ENCODE measurements around the gene INVS.
"Not testable (repeated sequence)": the region's sequence is repeated elsewhere in the genome, so short reads cannot be mapped to it uniquely, and the experiment has no call there.

The INVS gene

DNA sequence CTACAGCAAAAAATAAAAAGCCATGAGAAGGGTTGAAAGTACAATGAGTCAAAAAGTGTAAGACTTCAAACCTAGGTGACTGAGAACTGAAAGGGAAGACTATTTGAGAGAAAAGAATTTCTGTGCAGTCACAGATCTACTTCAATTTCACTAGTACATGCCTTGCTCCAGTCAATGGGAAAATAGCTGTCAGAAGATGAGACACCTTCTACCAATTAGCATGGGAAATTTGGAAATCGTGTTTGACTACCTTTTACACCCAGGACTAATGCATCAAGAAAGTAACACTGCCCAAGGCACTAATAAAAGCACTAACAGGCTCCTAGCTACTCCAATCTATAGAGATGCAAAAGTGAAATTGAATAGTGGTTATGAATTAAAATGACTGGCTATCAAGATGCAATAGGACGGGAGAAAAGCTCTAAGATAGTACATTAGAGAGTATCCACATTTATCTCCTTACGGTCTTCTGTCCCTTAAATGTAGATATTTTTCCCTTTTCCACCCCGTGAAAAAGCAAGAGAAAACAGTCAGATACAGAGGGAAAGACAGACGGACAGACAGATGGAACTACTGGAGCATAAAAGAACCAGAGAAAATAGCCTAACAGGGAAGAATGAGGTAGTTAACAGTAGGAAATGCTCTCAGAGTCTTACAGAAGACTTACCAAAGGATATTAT is 15.5 kb upstream of the INVS start:
- no peak for DNase-seq

- DNase-seq, result no peak
Observed at GRCh38 chr9:100084128-100084453, 15.0 kb upstream of the INVS start.

GRCh38 chr9:100084734-100085133 is 14.3 kb upstream of the INVS start:
- no peak for DNase-seq

GRCh38 chr9:100086097-100086635 is 12.9 kb upstream of the INVS start:
- no peak for DNase-seq

GRCh38 chr9:100087218-100087617 is 11.8 kb upstream of the INVS start:
- no peak for DNase-seq

- DNase-seq, result no peak
Observed at GRCh38 chr9:100088202-100088601, 10.8 kb upstream of the INVS start.

GRCh38 chr9:100090880-100091279 is 8.2 kb upstream of the INVS start:
- DNase-seq, result no peak

DNA sequence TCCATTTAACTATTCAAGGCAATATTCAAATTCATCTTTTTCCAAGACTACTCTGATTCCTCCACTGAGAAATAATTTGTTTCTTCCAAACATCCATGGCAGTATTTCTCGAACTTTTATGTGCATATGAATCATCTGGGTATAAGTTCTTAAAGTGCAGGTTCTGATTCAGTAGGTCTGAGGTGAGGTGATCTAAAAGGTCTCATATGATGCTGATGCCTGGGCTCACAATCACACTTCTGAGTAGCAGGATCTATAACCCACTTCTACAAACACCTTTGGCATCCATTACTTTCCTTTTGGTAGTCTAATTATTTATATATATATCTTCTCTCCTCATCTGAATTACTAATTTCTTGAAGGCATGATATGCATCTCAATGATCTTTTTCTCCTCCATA is 7.4 kb upstream of the INVS start:
- DNase-seq, result no peak

DNA sequence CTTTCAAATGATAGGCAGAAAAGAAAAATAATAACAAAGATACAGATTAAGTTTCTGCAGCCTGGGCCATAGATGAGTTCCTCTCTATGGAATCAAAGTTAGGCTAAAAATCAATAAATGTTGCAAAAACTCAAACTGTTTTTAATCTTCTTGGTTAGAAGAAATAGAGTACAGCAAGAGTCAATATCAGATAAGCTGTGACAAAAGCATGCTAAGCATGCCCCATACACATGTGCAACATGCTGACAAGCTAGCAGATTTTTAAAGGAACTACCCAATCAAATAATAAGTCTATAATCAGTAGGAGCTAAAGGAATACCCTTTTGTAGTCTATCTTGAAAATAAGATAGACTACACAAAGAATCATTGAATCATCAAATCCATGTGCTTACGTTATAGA is 7.0 kb upstream of the INVS start:
- DNase-seq, result no peak

DNA sequence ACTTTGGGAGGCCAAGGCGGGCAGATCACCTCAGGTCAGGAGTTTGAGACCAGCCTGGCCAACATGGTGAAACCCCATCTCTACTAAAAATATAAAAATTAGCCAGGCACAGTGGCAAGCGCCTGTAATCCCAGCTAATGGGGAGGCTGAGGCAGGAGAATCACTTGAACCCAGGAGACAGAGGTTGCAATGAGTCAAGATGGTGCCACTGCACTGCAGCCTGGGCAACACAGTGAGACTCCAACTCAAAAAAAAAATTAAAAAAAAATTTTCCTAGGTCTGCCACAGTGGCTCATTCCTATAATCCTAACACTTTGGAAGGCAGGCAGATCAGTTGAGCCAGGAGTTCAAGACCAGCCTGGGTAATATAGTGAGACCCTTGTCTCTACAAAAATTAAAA is 4.6 kb upstream of the INVS start:
- not testable (repeated sequence) for DNase-seq

- DNase-seq, result no peak
Observed at GRCh38 chr9:100096378-100096916, 2.6 kb upstream of the INVS start.

DNA sequence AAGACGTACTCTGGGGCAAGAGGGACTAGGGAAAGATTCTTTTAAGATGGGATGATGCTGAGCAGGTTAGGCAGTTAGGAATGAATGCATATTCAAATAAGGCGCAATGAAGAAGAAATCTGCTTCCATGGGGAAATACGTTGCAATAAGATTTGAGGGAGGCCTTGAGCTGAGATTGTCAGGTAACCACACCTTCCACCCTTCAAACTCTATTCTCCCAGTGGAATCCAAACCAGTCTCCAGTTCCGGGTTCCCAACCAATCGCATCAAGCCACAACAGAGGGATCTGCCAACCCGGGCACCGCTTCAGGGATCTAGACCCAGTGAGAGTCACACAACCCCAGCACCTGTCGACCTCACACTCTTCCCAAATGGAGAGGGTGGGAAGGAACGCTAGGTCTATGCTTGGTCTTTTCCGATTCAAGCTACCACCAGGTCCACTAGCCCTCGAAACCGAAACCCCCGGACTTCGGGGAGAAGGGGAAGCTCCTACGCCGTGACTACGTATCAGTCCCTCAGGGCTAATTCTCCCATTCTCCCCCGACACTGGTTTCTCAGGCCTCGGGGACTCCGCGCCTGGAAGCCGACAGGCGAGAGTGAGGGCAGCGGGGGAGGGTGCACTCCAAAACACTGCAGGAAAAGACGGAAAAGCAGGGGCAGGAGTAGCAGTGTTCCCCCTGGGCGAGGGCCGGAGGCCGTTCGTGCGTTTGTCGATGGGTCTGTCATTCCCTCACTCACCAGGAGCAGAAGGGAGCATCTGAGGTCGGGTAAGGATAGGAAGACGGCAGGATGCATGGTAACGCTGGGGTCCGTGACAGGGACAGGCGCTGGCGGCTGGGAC is 777 bp upstream of the INVS start:
- peak; percentile 67 to 79 (median 74) for DNase-seq

DNA sequence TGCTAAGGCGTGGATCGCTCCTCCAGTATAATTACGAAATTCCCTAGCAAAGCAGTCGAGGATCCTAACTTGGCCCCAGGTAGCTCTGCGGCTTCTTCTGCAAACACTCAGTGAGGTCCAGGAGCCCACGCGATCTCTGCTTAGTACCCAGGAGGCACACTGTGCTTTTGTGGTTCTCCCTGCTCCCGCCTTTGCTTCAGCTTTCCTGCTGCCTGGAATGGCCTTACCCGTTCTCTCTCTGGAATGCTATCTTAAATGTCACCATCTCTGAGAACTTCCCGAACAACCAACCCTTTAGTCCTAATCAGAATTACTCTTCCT is 639 bp downstream of the INVS start:
- DNase-seq, result peak in 3 of 4 experiments; percentile 19 to 32 (median 25)

DNA sequence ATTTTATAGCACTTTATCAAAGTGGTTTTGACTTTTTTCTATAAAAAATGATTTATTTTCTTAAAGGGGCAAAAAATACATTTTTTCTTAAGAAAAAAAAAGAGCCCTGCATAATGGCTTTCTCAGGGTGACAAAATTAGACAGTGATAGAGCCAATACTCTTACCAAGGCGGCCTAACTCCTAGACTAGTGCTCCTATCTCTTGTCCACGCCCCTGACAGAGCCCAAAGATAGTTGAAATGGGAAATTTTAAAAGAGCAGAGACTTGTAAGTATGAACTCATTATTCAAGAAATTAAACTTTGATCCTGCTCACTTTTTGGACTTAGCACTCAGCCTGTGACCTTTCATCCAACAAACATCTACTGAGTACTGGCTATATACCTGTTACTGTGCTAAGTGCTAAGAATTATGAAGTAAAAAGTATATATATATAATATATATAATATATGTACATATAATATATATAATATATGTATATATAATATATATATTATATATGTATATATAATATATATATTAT is 1.2 kb downstream of the INVS start:
- DNase-seq, result no peak

- no peak for DNase-seq
Observed at GRCh38 chr9:100101608-100102007, 2.6 kb downstream of the INVS start.

GRCh38 chr9:100104314-100104713 is 5.3 kb downstream of the INVS start:
- DNase-seq, result no peak

DNA sequence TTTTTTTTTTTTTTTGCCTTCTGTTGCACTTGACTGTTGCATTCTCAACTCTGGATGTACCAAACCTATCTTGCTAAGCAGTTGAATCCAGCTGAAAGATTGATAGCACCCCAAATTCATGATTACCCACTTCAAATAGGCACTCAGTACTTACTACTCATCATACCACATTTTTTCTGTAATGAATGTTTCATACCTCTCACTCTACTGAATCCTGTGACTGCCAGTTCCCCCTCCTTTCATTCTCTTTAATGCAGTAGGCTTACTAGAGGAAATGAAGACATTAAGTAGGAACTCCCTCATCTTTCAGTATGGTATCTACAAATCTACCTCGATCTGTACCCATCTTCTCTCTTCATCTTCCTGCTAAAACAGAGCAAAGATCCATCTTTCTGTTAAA is 6.8 kb downstream of the INVS start:
- DNase-seq, result no peak

DNA sequence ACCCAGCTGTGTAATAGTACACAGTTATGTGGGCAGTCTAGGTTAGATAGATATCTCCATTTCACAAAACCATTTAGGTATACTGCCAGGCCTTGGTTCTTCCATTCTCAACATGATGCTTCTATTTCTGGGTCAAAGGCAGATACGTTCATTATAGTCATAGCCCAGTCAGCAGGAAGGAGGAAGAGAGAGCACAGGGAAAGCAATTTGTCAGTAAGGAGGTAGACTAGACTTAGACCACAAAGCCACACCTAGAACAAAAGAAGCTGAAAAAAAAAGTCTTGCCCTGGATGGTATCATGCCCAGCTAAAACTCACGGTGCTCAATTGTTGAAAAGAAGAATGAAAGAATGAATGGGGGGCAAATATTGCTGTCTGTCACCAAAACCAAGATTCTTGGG is 7.6 kb downstream of the INVS start:
- DNase-seq, result no peak

DNA sequence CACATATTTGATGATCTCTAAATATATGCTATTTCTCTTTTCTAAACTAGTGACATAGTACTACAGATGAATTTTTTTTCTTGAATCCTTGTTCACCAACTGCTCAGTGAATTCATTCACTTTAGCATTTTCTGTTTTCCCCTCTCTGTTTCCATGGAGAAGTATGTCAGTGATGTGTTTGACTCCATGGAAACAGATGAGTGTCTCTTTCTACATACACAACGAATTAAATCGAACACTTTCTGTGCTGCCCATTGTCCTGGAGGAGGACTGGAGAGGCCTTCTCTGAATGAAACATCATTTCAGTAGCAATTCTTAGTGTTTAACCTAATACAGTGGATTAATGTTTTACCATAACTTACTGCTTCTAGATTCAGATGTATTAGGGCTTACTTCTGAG is 9.5 kb downstream of the INVS start:
- no peak for DNase-seq

GRCh38 chr9:100111235-100111634 is 12.2 kb downstream of the INVS start:
- DNase-seq, result peak; percentile 34 to 56 (median 42)

DNA sequence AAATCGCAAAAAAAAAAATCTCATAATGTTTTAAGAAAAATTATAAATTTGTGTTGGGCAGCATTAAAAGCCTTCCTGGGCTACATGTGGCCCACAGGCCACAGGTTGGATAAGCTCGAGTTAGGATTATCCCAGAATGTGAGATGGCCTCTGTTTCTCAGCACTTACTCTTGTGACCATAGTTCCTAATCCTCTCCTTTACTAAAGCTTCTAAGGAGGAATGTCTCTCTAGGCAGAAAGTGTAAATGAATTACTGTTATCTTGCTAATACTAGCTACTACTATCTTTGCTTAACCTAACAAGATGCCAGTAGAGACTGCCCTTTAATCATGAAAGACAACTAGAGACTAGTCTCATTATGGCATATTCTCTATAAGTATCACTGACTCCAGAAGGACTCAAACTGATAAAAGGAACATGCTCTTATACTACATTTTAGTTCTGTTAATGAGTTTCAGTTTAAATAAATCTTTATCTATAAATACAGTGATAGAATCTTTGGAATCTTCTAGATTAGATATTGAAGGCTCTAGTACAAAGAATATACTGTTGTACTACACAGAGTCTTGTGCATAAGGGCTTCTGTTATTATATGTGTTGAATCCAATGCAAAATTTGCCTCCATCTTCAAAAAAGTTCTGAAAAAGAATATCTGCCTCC is 13.8 kb downstream of the INVS start:
- DNase-seq, result no peak

DNA sequence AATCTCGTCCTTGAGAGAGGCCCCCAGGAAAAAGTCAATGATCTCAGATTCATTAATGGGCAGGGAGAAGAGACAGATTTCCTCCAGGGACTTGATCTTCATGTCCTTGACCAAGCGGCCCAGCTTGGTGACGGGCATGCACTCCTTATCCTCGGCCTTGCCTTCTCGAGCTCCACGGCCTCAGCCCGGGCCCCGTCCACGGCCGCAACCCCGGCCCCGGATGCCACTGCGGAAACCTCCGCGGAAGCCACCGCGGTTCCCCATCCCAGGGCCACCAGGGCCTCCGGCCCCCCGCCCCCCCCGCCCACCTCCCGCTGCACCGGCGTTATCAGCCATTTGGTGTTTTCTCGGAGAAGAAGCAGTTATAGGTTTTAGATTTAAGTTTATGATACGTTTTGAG is 18.3 kb downstream of the INVS start:
- DNase-seq, result no peak

GRCh38 chr9:100120286-100120685 is 21.2 kb downstream of the INVS start:
- DNase-seq, result no peak
